Measurements from ENCODE around the gene OSBPL1A. TPM values are rescaled to one million over a fixed set of nuclear protein-coding genes. Genes with fewer than 3 reads are reported as not detected.

OSBPL1A gene
- total RNA-seq, 2 donors from 2014 or later = 39.8 to 50.7 TPM

DNA sequence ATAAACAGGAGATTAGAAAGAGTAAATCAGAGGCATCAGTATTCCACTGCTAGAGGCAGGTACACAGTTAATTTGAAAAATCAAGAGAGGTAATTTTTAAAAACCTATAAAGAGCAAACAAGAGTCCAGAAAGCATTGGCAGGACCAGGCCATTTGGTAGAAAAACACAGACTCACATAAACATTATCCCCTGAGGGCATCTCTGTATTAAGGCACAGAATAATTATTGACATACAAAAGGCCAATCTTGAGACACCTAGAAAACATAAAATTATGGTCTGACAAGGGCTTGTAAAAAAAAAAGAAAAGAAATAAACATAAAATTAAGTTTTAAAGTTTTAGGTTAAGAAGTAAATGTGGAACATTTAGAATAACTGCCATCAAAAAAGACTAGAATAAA, 120.6 kb downstream of the OSBPL1A start:
- no peak for DNase-seq
- no peak for ATAC-seq
- intact Hi-C loops (cut with DNase I, micrococcal nuclease) = no loop called here

GRCh38 chr18:24274837-24275236, 122.8 kb downstream of the OSBPL1A start:
- ATAC-seq (no peak), DNase-seq (peak in 1 of 2 donors; percentile 39)
- intact Hi-C loops (cut with DNase I, micrococcal nuclease) = no loop called here

GRCh38 chr18:24273596-24273995, 124.0 kb downstream of the OSBPL1A start:
- intact Hi-C loops (cut with DNase I, micrococcal nuclease) = no loop called here

GRCh38 chr18:24272229-24272525, 125.4 kb downstream of the OSBPL1A start:
- no peak for ATAC-seq
- DNase-seq = no peak
- intact Hi-C loops (cut with DNase I, micrococcal nuclease) = no loop called here

More at GRCh38 chr18:24273596-24273995, 124.0 kb downstream of the OSBPL1A start:
- peak; percentile 73 for ATAC-seq
- no peak for DNase-seq

DNA sequence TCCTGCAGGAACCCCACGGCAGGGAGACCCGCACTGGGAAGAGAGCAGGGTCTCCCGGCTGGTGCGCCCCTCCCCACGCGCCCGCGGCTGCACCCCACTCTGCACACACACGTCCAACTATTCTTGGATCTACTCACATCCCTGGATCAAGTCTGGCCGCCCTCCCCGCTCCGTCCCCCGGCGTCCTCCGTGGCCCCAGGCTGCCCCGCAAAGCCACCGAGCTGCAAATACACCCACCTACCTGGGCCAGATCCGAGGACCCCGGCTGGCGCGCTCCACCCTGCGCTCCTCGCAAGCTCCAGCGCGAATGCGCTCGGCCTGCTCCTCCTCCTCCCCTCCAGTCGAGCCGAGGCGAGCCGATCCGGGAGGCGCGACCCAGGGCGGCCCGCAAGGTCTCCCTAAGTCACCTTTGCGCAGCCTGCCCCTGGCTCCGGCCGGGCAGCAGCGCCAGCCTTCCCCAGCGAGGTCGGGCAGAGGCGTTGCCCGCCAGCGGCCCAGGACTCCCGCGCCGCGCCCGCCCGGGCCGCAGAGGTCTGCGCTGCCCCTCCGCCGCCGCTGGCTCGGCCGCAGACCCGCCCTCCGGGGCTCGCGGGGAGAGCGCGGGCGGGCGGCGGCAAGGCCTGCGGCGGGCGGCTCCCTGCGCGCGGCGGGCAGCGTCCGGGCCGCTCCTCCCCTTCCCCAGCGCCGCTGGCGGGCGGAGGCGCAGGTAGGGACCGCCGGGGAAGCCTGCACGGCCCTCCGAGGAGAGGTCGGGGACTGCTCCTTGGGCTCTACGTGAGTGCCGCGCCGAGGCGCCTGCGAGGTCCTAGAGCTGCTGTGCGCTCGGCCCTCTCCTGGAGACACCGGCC, 126.0 kb downstream of the OSBPL1A start:
- peak; percentile 75 for ATAC-seq
- intact Hi-C loops (cut with DNase I, micrococcal nuclease) = loop anchor here in 1 of 2 donors (2.0 kb wide), 1 partner anchor 95 kb away; no protein-coding TSS in a partner anchor
- peak; percentile 71 to 79 for DNase-seq

GRCh38 chr18:24270937-24271380, 126.7 kb downstream of the OSBPL1A start:
- intact Hi-C loops (cut with DNase I, micrococcal nuclease) = loop anchor here in 1 of 2 donors (2.0 kb wide), 1 partner anchor 94 kb away; no protein-coding TSS in a partner anchor
- ATAC-seq = peak; percentile 9

DNA sequence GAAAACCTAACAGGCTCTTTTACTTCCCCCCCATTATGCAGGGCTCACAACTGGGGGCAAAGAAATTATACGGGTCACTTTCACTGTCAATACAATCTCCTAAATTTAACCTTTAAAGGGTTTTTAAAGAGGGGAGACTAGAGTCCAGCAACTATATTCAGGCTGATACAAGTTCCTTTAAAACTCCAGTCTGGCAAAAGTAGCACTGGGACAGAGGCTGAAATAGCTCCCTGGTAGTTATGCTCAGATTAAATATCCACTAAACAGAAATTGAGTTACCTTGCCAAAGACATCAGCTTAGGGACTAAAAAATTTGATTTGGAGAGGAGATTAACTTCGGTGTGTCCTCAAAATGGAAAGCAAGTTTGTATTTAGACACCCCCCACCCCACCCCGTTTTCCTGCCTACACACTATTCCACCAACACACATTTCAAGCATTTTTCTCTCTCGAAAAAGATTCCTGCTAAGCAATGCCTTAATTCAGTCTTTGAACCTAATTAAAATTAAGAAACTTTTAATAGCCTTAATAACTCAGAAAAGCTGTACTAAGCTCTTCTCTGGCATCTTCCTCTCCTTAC, 127.2 kb downstream of the OSBPL1A start:
- intact Hi-C loops (cut with DNase I, micrococcal nuclease) = loop anchor here in 1 of 2 donors (2.0 kb wide), 1 partner anchor 94 kb away; no protein-coding TSS in a partner anchor
- no peak for DNase-seq
- ATAC-seq = no peak

More at GRCh38 chr18:24270937-24271380, 126.7 kb downstream of the OSBPL1A start:
- DNase-seq = peak in 1 of 2 donors; percentile 13

- peak; percentile 20 for ATAC-seq
- DNase-seq = no peak
- intact Hi-C loops (cut with DNase I, micrococcal nuclease) = no loop called here
Observed at GRCh38 chr18:24268784-24269550, 128.7 kb downstream of the OSBPL1A start.

DNA sequence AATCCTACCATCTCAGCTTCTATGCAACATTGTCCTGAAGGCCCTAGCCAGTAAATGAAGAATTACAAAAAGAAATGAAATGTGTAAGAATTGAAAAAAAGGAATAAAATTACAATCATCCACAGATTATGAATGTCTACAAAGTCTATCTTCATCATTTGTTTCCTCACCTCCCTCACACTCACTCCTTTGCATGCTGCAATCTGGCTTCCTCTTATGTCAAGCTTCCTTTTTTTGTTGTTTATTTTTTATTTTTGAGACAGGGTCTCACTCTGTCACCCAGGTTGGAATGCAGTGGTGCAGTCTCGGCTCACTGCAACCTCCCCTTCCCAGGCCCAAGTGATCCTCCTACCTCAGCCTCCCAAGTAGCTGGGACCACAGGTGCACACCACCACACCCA, 129.7 kb downstream of the OSBPL1A start:
- intact Hi-C loops (cut with DNase I, micrococcal nuclease) = no loop called here
- no peak for DNase-seq
- ATAC-seq = no peak

GRCh38 chr18:24266131-24266530, 131.5 kb downstream of the OSBPL1A start:
- ATAC-seq = no peak
- DNase-seq = no peak
- intact Hi-C loops (cut with DNase I, micrococcal nuclease) = no loop called here

DNA sequence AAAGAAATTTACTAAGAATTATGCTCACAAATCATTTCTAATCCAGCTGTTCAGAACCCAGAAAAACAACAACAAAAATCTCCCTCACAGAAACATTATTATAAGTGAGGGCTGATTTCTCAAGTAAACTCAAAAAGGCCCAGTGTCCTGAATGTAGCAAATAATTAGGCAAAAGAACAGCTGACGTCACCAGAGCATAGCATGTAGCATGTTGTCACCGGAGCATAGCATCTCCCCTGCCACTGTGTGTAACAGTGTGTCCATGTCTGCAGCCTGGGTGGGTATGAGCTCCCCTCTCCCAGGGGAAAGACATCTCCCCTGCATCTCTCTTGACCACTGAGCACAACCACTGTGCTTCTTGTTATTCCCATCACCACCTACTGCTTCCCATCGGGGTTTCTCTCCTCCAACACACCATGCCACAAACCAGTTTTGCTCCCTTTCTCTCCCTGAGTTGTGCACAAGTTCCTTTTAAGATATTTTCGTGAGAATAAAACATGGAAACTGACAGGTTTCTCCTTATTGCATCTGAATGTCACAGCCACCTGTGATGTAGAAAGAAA, 132.0 kb downstream of the OSBPL1A start:
- no peak for ATAC-seq
- intact Hi-C loops (cut with DNase I, micrococcal nuclease) = no loop called here

DNA sequence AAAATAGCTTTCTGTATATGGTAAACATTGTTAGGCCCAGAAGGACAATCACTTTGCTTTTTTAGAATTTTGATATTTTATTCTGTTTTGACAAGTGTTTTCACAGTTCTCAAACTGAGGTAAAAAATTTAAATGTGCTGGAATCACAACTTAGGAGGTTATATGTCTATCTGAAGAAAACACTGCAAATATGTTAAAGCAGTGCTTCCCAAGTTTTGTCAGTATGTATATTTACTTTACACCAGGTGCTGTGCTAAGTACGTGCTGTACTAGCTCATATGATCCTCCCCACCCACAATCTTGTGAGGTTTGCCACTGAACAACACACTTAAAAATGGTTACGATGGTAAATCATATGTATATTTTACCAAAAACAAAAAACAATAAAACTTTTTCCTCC, 134.6 kb downstream of the OSBPL1A start:
- no peak for DNase-seq
- intact Hi-C loops (cut with DNase I, micrococcal nuclease) = no loop called here
- ATAC-seq = peak; percentile 58

More for the DNA sequence above, 132.0 kb downstream of the OSBPL1A start:
- DNase-seq = no peak

GRCh38 chr18:24262087-24262486, 135.5 kb downstream of the OSBPL1A start:
- ATAC-seq (no peak), DNase-seq (no peak)
- intact Hi-C loops (cut with DNase I, micrococcal nuclease) = no loop called here

DNA sequence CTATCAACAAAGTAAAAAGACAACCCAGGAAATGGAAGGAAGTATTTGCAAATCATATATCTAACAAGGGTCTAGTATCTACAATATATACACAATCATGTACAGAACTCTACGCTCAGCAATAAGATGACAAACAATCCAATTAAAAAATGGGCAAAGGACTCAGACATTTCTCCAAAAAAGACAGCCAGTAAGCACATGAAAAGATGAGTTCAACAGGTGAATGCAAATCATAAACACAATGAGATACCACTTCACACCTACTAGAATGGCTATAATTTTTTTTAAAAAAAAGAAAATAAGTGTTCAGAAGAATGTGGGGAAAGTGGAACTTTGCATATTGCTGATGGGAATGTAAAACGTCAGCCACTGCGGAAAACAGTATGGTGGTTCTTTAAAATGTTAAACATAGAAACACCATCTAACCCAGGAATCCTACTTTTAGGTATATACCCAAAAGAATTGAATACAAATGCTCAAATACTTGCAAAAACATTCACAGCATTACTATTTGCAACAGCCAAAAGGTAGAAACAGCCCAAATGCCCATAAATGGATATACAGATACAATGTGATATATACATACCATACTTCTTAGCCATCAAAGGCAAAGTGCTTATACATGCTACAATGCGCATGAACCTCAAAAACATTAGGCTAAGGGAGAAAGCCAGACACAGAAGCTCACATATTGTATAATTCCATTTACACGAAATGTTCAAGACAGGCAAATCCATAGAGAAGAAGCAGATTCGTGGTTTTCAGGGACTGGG, 137.6 kb downstream of the OSBPL1A start:
- intact Hi-C loops (cut with DNase I, micrococcal nuclease) = no loop called here
- DNase-seq = no peak
- ATAC-seq = no peak

DNA sequence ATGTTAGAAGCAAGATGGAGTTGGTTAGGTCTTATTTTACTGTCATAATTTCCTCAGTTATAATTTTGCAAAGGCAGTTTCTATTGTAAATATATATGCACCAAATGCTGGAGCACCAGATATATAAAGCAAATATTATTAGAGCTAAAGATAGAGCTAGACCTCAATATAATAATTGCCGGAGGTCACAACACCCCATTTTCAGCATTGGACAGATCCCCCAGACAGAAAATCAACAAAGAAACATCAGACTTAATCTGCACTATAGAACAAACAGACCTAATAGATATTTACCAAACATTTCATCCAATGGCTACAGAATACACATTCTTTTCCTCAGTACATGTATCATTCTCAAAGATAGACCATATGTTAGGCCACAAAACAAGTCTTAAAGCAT, 143.6 kb downstream of the OSBPL1A start:
- intact Hi-C loops (cut with DNase I, micrococcal nuclease) = no loop called here
- DNase-seq (no peak), ATAC-seq (no peak)

GRCh38 chr18:24249716-24250115, 147.9 kb downstream of the OSBPL1A start:
- DNase-seq (no peak), ATAC-seq (no peak)
- intact Hi-C loops (cut with DNase I, micrococcal nuclease) = no loop called here

DNA sequence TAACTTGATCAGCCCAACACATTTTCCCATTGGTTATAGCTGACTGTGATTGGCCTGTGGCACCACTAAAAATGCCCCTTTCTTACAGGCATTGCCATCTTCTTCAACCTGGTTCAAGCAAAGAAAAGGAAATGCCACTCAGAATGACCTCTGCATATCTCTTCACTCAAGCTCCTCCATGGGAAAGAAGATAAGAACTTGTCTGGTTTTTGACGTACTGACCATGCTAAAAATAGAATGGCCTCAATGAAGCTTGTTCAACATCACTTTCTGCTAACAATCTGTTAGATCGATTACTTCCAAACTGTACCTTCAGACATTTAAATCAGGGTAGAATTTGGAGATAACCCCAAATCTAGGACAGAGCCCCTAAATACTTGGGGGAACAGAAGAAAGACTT, 149.3 kb downstream of the OSBPL1A start:
- intact Hi-C loops (cut with DNase I, micrococcal nuclease) = no loop called here
- DNase-seq = no peak
- ATAC-seq = no peak

GRCh38 chr18:24246143-24246542, 151.5 kb downstream of the OSBPL1A start:
- no peak for ATAC-seq
- intact Hi-C loops (cut with DNase I, micrococcal nuclease) = no loop called here

More at GRCh38 chr18:24246143-24246542, 151.5 kb downstream of the OSBPL1A start:
- no peak for DNase-seq

Measured in left colon (tissue), 2 donors.